H1 (cell line): ENCODE data around the gene RTP2. TPM values are rescaled to one million over a fixed set of nuclear protein-coding genes. Genes with fewer than 3 reads are reported as not detected.

Experiments used
- CTCF ChIA-PET: fragments of 300-600 bp; sonication (Branson Sonifier 250); formaldehyde crosslinking; loops from one replicate; lab custom pipeline; 2021; ENCODE audit not compliant: partially characterized antibody; lab: Charles Lee
- POLR2A ChIA-PET: fragments of 300-600 bp; sonication (Branson Sonifier 250); formaldehyde crosslinking; loops from one replicate; lab custom pipeline; 2021; ENCODE audit warnings: inconsistent platforms; ENCODE audit not compliant: partially characterized antibody; lab: Charles Lee
- DNase-seq, 2 experiments: peaks; one replicate each; pipeline versions ENCODE4 v3.0.0 to v3.0.0-alpha.2; 2010 to 2022; ENCODE audit warnings: low spot score in 2 of 2, low read depth in 1 of 2, mixed read lengths in 1 of 2
- FAIRE-seq: peaks from 2 replicates; lab custom pipeline; 2011; peaks lifted over from hg19 to GRCh38; lab: Jason Lieb, UNC
- H2AFZ ChIP-seq: 2 replicates; pipeline ENCODE4 v1.8.1; 2012; ENCODE audit warnings: low read length, inconsistent platforms
- H2AK5ac ChIP-seq: 2 replicates; pipeline ENCODE4 v1.6.1; 2013; ENCODE audit warnings: low read depth, low read length
- H2BK120ac ChIP-seq: replicated peaks from 2 replicates; pipeline ENCODE3; 2013; ENCODE audit warnings: low read depth, low read length, inconsistent platforms
- H2BK12ac ChIP-seq: 2 replicates; pipeline ENCODE4 v1.6.1; 2013; ENCODE audit warnings: low read depth, low read length
- H2BK15ac ChIP-seq: 2 replicates; pipeline ENCODE4 v1.6.1; 2013; ENCODE audit warnings: low read length
- H2BK20ac ChIP-seq: 2 replicates; pipeline ENCODE4 v1.6.1; 2013; ENCODE audit warnings: low read length
- H2BK5ac ChIP-seq: 2 replicates; pipeline ENCODE4 v1.6.1; 2013; ENCODE audit warnings: low read depth, low read length
- H3K14ac ChIP-seq: 2 replicates; pipeline ENCODE4 v1.6.1; 2013; ENCODE audit warnings: inconsistent platforms; ENCODE audit not compliant: insufficient read length
- H3K18ac ChIP-seq: 2 replicates; pipeline ENCODE4 v1.6.1; 2013; ENCODE audit warnings: low read length; ENCODE audit errors: extremely low read depth
- H3K23ac ChIP-seq: 2 replicates; pipeline ENCODE4 v1.6.1; 2013; ENCODE audit warnings: inconsistent platforms; ENCODE audit not compliant: insufficient read length
- H3K23me2 ChIP-seq: 2 replicates; pipeline ENCODE4 v1.6.1; 2013; ENCODE audit warnings: low read depth, low read length
- H3K27ac ChIP-seq: 2 replicates; pipeline ENCODE4 v1.6.1; 2011; ENCODE audit warnings: low read depth, low read length, inconsistent platforms
- H3K27me3 ChIP-seq, 4 experiments: replicated peaks in 1 of 4; 1 replicate in 1 of 4; 2 replicates in 3 of 4; pipeline versions ENCODE4 v1.6.1 to v1.8.1; 2011 to 2013; ENCODE audit warnings: low read length in 3 of 4, mild to moderate bottlenecking in 3 of 4, inconsistent platforms in 2 of 4, mixed read lengths in 2 of 4, moderate library complexity in 1 of 4; ENCODE audit not compliant: control insufficient read depth in 3 of 4, insufficient read depth in 3 of 4; ENCODE audit errors: extremely low read depth in 1 of 4
- H3K36me3 ChIP-seq, 4 experiments: 2 replicates each; pipeline versions ENCODE4 v1.6.1 to v1.8.1; 2011 to 2013; ENCODE audit warnings: mild to moderate bottlenecking in 4 of 4, low read length in 3 of 4, moderate library complexity in 2 of 4, control low read depth in 1 of 4, inconsistent platforms in 1 of 4; ENCODE audit not compliant: insufficient read depth in 4 of 4, control insufficient read depth in 2 of 4
- H3K4ac ChIP-seq: replicated peaks from 2 replicates; pipeline ENCODE3; 2013; ENCODE audit warnings: low read length, low read depth, mixed read lengths, inconsistent platforms; ENCODE audit not compliant: insufficient read length
- H3K4me1 ChIP-seq, 4 experiments: replicated peaks in 1 of 4; 1 replicate in 1 of 4; 2 replicates in 3 of 4; pipeline versions ENCODE4 v1.6.1 to v1.8.1; 2011 to 2013; ENCODE audit warnings: low read length in 3 of 4, inconsistent platforms in 2 of 4, mixed read lengths in 1 of 4; ENCODE audit not compliant: insufficient read depth in 4 of 4, control insufficient read depth in 3 of 4
- H3K4me2 ChIP-seq, 2 experiments: 2 replicates each; pipeline versions ENCODE4 v1.6.1 to v1.8.1; 2011 to 2013; ENCODE audit warnings: low read depth in 2 of 2, low read length in 2 of 2, control low read depth in 1 of 2, inconsistent platforms in 1 of 2, mild to moderate bottlenecking in 1 of 2; ENCODE audit not compliant: insufficient read depth in 1 of 2
- H3K4me3 ChIP-seq, 4 experiments: fragments of 200-600, 300-600 bp in 1 of 4; sonication (generic), shearing (Covaris generic), sonication (Bioruptor Twin) in 1 of 4; 2 replicates each; pipeline versions ENCODE4 v1.5.1 to v1.8.1; 2011 to 2016; ENCODE audit warnings: low read length in 4 of 4, low read depth in 3 of 4, control low read depth in 2 of 4, inconsistent platforms in 2 of 4, mild to moderate bottlenecking in 2 of 4, mixed read lengths in 1 of 4, moderate library complexity in 1 of 4; ENCODE audit not compliant: insufficient read depth in 2 of 4; ENCODE audit errors: extremely low read depth in 1 of 4
- H3K56ac ChIP-seq: replicated peaks from 2 replicates; pipeline ENCODE3; 2013; ENCODE audit warnings: low read depth, mild to moderate bottlenecking, mixed read lengths, low read length, inconsistent platforms; ENCODE audit not compliant: insufficient read length
- H3K79me1 ChIP-seq: 2 replicates; pipeline ENCODE4 v1.6.1; 2013; ENCODE audit warnings: low read depth, low read length, control low read depth
- H3K79me2 ChIP-seq, 2 experiments: 2 replicates each; pipeline versions ENCODE4 v1.6.1 to v1.8.1; 2012 to 2013; ENCODE audit warnings: low read length in 2 of 2, mild to moderate bottlenecking in 2 of 2, inconsistent platforms in 1 of 2; ENCODE audit not compliant: insufficient read depth in 2 of 2, control insufficient read depth in 1 of 2
- H3K9ac ChIP-seq, 4 experiments: replicated peaks in 1 of 4; 1 replicate in 1 of 4; 2 replicates in 3 of 4; pipeline versions ENCODE4 v1.6.1 to v1.8.1; 2011 to 2013; ENCODE audit warnings: low read depth in 3 of 4, low read length in 3 of 4, control low read depth in 2 of 4, mild to moderate bottlenecking in 2 of 4, moderate library complexity in 2 of 4, inconsistent platforms in 1 of 4; ENCODE audit errors: extremely low read depth in 1 of 4
- H3K9me3 ChIP-seq, 2 experiments: 2 replicates each; pipeline versions ENCODE4 v1.6.1 to v1.8.1; 2012 to 2013; ENCODE audit warnings: mild to moderate bottlenecking in 2 of 2, moderate library complexity in 2 of 2, control low read depth in 1 of 2, inconsistent platforms in 1 of 2, low read depth in 1 of 2, low read length in 1 of 2, mixed read lengths in 1 of 2; ENCODE audit not compliant: insufficient read depth in 2 of 2
- H4K20me1 ChIP-seq, 2 experiments: replicated peaks in 1 of 2; 2 replicates each; pipeline versions ENCODE3 to v1.8.1; 2011 to 2013; ENCODE audit warnings: inconsistent platforms in 2 of 2, low read length in 2 of 2, mild to moderate bottlenecking in 1 of 2; ENCODE audit not compliant: insufficient read depth in 2 of 2, control insufficient read depth in 1 of 2
- H4K5ac ChIP-seq: 2 replicates; pipeline ENCODE4 v1.6.1; 2013; ENCODE audit warnings: low read length, low read depth, mixed read lengths, inconsistent platforms; ENCODE audit not compliant: insufficient read length
- H4K8ac ChIP-seq: 2 replicates; pipeline ENCODE4 v1.8.0; 2013; ENCODE audit warnings: mild to moderate bottlenecking, moderate library complexity, low read length, inconsistent platforms; ENCODE audit not compliant: insufficient read depth; ENCODE audit errors: extremely low read depth
- H4K91ac ChIP-seq: replicated peaks from 2 replicates; pipeline ENCODE3; 2013; ENCODE audit warnings: low read length, mixed read lengths, inconsistent platforms; ENCODE audit not compliant: insufficient read length
- BACH1 ChIP-seq: IDR thresholded peaks from 2 replicates; pipeline ENCODE4 v1.6.1; 2012; ENCODE audit warnings: low read length, improper control_type of control experiment
- BCL11A ChIP-seq, 2 experiments: IDR thresholded peaks; one replicate each; pipeline ENCODE4 v1.6.1; 2011; ENCODE audit warnings: low read depth in 2 of 2, low read length in 2 of 2, mild to moderate bottlenecking in 2 of 2
- BRCA1 ChIP-seq: IDR thresholded peaks from 2 replicates; pipeline ENCODE4 v1.6.1; 2012; ENCODE audit warnings: low read depth, low read length, improper control_type of control experiment
- CEBPB ChIP-seq: IDR thresholded peaks from 2 replicates; pipeline ENCODE4 v1.6.1; 2012; ENCODE audit warnings: low read depth, low read length
- CTBP2 ChIP-seq: IDR thresholded peaks from 2 replicates; pipeline ENCODE4 v1.7.0; 2011; ENCODE audit warnings: borderline replicate concordance, mild to moderate bottlenecking, moderate library complexity, mixed read lengths, low read length; ENCODE audit not compliant: insufficient read depth, insufficient read length
- GTF2F1 ChIP-seq: IDR thresholded peaks from 2 replicates; pipeline ENCODE4 v1.6.1; 2012; ENCODE audit warnings: low read depth, low read length, improper control_type of control experiment, borderline replicate concordance
- HDAC2 ChIP-seq, 2 experiments: fragments of 300-600 bp in 1 of 2; sonication (generic) in 1 of 2; IDR thresholded peaks; 2 replicates each; pipeline ENCODE4 v1.6.1; 2011 to 2012; ENCODE audit warnings: low read depth in 2 of 2, low read length in 2 of 2, mild to moderate bottlenecking in 2 of 2, moderate library complexity in 2 of 2, borderline replicate concordance in 1 of 2, inconsistent platforms in 1 of 2
- MAFK ChIP-seq: IDR thresholded peaks from 2 replicates; pipeline ENCODE4 v1.6.1; 2012; ENCODE audit warnings: low read depth, mild to moderate bottlenecking, improper control_type of control experiment, low read length
- SP1 ChIP-seq: IDR thresholded peaks from 2 replicates; pipeline ENCODE4 v1.6.1; 2011; ENCODE audit warnings: low read depth, low read length
- SP2 ChIP-seq: IDR thresholded peaks from 2 replicates; pipeline ENCODE4 v1.6.1; 2012; ENCODE audit warnings: mild to moderate bottlenecking, low read length, inconsistent platforms
- TEAD4 ChIP-seq: IDR thresholded peaks from 2 replicates; pipeline ENCODE4 v1.6.1; 2012; ENCODE audit warnings: low read depth, low read length, inconsistent platforms, mixed read lengths
- ZNF274 ChIP-seq: IDR thresholded peaks from 2 replicates; pipeline ENCODE4 v1.7.0; 2012; ENCODE audit warnings: low read length, borderline replicate concordance; ENCODE audit errors: extremely low read depth
- WGBS, 2 experiments: shearing (Covaris generic) in 1 of 2; methylation state at CpG; one replicate each; pipeline versions ENCODE4 v1.1.6 to v1.1.7; 2013 to 2015; ENCODE audit warnings: low lambda C conversion rate in 2 of 2, mixed read lengths in 2 of 2, inconsistent platforms in 1 of 2, low coverage in 1 of 2, missing lambda C conversion rate in 1 of 2; ENCODE audit not compliant: insufficient replicate concordance in 2 of 2, insufficient coverage in 1 of 2, insufficient read length in 1 of 2; ENCODE audit errors: extremely low coverage in 1 of 2, missing lambda C conversion rate in 1 of 2; 5-methylcytosine and 5-hydroxymethylcytosine counted together
- polyA plus RNA-seq, 7 experiments: library from polyadenylated mRNA; depleted of rRNA in 3 of 7; stranded (reverse) in 5 of 7; unstranded in 2 of 7; fragments of >200 nt in 5 of 7; fragments of 200-250 nt in 2 of 7; gene quantifications; 1 replicate in 5 of 7; 2 replicates in 1 of 7; 4 replicates in 1 of 7; pipeline versions ENCODE4 v1.2.1 to v1.2.3, GENCODE V29; 2011 to 2013; ENCODE audit warnings: missing spikeins in 2 of 7, mixed read lengths in 2 of 7
- total RNA-seq: library from RNA; stranded (reverse); fragmentation: NEBNext Ultra II Directional; extraction: Animal tissue kit (Norgen Biotek cat#: 25700); gene quantifications from 2 replicates; pipeline ENCODE4 v1.2.1, GENCODE V29; 2021
- TF ChIP-seq, protein P1 (sequence below): IDR thresholded peaks from 2 replicates; pipeline ENCODE4 v1.6.1; 2012; ENCODE audit warnings: inconsistent platforms

Gene RTP2
- total and polyA plus RNA-seq, 2 of the 8 experiments (the other 6 are each of a cell fraction or from before 2014, with no cell fraction given), result not detected

DNA sequence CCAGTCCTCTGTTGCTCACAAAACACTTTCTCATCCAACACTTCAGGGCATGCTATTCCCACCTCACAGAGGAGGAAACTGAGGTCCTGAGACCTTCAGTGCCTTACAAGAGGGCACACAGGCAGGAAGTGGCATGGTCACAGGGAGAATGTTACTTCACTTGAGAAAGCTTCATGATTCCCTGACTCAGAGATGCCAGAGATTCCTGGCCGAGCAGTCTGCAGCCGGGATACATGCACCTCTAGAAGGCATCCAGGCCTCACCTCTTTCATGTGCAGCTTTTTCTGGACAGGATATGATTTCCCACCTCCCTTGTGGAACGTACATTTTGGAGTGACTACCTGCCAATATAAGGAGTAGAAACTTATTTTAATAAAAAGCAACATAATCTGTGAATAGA is 29.3 kb downstream of the RTP2 start:
- Histone ChIP-seq H4K91ac (no peak overlapping the region), H3K27ac (no peak overlapping the region), H2BK12ac (peak overlapping the region; percentile 51; the same call in 1 of the 2 replicates), H2BK120ac (no peak overlapping the region), H2AK5ac (no peak overlapping the region), H3K79me2 (no peaks in the 10 kb centered on the region), H4K8ac (no peak overlapping the region), H3K23ac (no peak overlapping the region), H3K27me3 (peaks cover 1 to 14% (median 9%) of the 10 kb centered on the region in 4 experiments; a peak in 5 of 7 replicates), H3K4me1 (peaks cover 0 to 3% (median 0%) of the 10 kb centered on the region in 4 experiments; a peak in 1 of 7 replicates), H2BK15ac (no peak overlapping the region; the same call in 1 of the 2 replicates), H4K5ac (no peak overlapping the region), H3K14ac (no peak overlapping the region), H2AFZ (no peak overlapping the region), H2BK20ac (no peak overlapping the region), H3K9me3 (no peaks in the 10 kb centered on the region), H3K23me2 (peaks cover 2% of the 10 kb centered on the region; the same call in 1 of the 2 replicates), H3K18ac (no peak overlapping the region), H3K36me3 (no peaks in the 10 kb centered on the region), H3K4me2 (no peak overlapping the region), H3K9ac (no peak overlapping the region), H3K4me3 (no peak overlapping the region), H3K56ac (no peak overlapping the region), H3K4ac (no peak overlapping the region), H2BK5ac (no peak overlapping the region), H4K20me1 (peaks cover 0 to 1% of the 10 kb centered on the region in 2 experiments), H3K79me1 (no peaks in the 10 kb centered on the region)
- TF ChIP-seq BRCA1 (no peak), CTBP2 (no peak), BACH1 (no peak), MAFK (no peak), SP1 (no peak), BCL11A (IDR thresholded peaks at IDR 0.05; ENCODE audit: low read depth in 2 of 2, low read length in 2 of 2) (no peak), CEBPB (no peak), SP2 (no peak), ZNF274 (no peak), TEAD4 (no peak), GTF2F1 (no peak), HDAC2 (IDR thresholded peaks at IDR 0.05; ENCODE audit: borderline replicate concordance in 1 of 2, low read depth in 2 of 2, low read length in 2 of 2) (no peak)
- TF ChIP-seq, protein P1, sequence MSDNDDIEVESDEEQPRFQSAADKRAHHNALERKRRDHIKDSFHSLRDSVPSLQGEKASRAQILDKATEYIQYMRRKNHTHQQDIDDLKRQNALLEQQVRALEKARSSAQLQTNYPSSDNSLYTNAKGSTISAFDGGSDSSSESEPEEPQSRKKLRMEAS, result no peak
- POLR2A ChIA-PET, result interaction anchor here (1.2 kb wide), 1 partner anchor 54 kb away, joined by 3 read pairs; no protein-coding TSS in a partner anchor
- 91% methylated on average over 3 of the region's 3 CpGs; no CpG with 5 or more reads in 1 of the 2 experiments for WGBS, 2 experiments
- DNase-seq (no peak), FAIRE-seq (no peak)
- CTCF ChIA-PET, result interaction anchor here (0.7 to 20.1 kb wide), 5 partner anchors 51 to 446 kb away, joined by 3 to 947 read pairs (median 5); no protein-coding TSS in a partner anchor
